Measurements from ENCODE around the gene PRSS53.

DNA sequence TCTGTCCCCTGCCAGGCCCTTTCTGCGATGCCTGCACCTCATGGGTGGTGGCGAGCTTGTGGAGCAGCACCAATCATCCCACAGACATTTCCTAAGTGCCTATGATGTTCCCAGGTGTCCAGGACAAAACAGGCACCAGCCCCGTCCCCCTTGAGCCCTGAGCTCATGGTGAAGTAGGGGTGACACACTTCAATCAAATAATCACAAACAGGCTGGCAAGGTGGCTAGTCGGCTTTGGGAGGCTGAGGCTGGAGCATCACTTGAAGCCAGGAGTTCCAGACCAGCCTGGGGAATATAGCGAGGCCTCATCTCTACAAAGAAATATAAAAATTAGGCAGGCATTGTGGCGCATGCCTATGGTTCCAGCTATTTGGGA lies 47.5 kb upstream of the PRSS53 start:
- TF ChIP-seq CTCF (IDR thresholded peaks at IDR 0.05) (no peak), GABPA (IDR thresholded peaks at IDR 0.05; ENCODE audit: low read depth) (no peak), FOXM1 (IDR thresholded peaks at IDR 0.05; ENCODE audit: low read depth) (no peak), ELF1 (IDR thresholded peaks at IDR 0.05) (no peak), MXI1 (IDR thresholded peaks at IDR 0.05; ENCODE audit: low read depth, low read length) (no peak), EP300 (IDR thresholded peaks at IDR 0.05; ENCODE audit: borderline replicate concordance in 1 of 2, low read depth in 1 of 2, low read length in 1 of 2) (no peak), POLR2AphosphoS5 (IDR thresholded peaks at IDR 0.05; ENCODE audit: low read depth, low read length) (no peak), RXRA (IDR thresholded peaks at IDR 0.05; ENCODE audit: borderline replicate concordance, low read depth) (no peak), SIN3A (IDR thresholded peaks at IDR 0.05; ENCODE audit: borderline replicate concordance, low read depth, low read length) (no peak), EZH2phosphoT487 (IDR thresholded peaks at IDR 0.05; ENCODE audit: borderline replicate concordance, low read depth) (no peak), FOSL2 (IDR thresholded peaks at IDR 0.05; ENCODE audit: borderline replicate concordance, low read depth) (no peak), GATA2 (CRISPR knock-in tag; IDR thresholded peaks at IDR 0.05) (no peak)
